Activated CD4-positive, alpha-beta T cell treated with anti-CD3 and anti-CD28 coated beads, Interleukin-2, amount 50 U/mL, for 48 hours (primary cell): ENCODE measurements around the gene ZRANB1.
"Not testable (repeated sequence)": the region's sequence is repeated elsewhere in the genome, so short reads cannot be mapped to it uniquely, and the experiment has no call there.

Experiments
- DNase-seq, 2 experiments: peaks; one replicate each; pipeline ENCODE4 v3.0.0-alpha.2; 2020

The ZRANB1 gene

DNA sequence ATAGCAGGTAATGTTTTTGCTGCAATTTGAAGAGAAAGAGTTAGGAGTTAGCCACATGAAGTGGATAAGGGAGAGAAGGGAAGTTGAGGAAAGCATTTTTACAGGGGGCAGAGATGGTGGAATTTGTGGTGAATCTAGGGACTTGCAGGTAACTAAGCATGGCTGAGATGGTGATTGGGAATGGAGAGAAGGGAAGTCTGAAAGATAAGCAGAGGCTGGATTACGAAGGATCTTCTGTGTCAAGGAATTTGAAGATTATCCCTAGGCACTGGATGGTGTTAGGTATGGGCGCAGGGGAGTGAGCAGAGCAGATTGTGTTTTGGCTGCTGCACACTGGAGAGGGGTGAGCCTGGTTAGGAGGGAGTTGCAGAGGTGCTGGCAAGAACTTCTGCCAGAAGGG lies 25.3 kb downstream of the ZRANB1 start:
- no peak for DNase-seq

DNA sequence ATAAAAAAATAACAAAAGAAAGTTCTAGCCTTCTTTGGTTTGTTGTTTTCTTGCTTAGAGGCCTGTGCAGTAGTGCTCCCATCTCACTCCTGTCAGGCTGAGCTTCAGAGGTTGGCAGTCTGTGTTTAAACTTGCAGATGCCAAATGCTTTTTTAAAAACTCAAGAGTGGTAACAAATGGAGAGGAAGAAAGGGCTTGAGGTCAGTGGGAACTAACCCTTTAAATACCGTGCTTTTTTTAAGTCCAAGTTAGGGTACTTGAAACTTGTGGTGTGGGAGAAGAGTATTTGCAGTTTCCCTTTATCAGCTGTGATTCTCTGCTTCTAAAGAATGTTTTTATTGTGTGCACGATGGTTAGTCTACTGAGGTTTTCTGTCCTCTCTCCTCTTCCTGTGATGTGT lies 29.4 kb downstream of the ZRANB1 start:
- DNase-seq, result no peak

DNA sequence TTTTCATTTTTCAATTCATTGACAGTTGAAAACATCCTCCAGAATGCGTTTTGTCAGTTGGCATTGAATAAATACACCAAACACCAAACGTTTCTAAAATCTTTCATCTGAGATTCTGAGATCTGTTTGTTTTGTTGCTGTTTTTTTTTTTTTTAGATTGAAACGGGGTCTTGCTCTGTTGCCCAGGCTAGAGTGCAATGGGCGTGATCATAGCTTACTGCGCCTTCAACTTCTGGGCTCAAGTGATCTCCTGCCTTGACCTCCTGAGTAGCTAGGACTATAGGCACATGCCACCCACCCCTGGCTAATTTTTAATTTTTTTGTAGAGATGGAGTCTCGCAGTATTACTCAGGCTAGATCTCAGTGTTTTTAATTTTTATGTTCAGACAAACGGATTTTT lies 30.7 kb downstream of the ZRANB1 start:
- no peak for DNase-seq

DNA sequence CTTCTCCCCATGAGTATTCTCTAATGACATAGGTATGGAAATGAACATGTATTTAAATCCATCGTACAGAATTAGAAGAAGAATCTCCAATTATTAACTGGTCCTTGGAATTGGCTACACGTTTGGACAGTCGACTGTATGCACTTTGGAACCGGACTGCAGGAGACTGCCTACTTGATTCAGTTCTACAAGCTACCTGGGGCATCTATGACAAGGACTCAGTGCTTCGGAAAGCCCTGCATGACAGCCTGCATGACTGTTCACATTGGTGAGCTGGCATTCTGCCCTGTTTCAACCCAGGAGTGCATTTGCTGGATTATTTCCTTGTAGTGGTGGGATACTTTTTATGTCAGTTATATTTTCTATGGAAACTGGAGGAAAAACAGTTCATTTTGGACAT lies 32.2 kb downstream of the ZRANB1 start:
- DNase-seq, result no peak

DNA sequence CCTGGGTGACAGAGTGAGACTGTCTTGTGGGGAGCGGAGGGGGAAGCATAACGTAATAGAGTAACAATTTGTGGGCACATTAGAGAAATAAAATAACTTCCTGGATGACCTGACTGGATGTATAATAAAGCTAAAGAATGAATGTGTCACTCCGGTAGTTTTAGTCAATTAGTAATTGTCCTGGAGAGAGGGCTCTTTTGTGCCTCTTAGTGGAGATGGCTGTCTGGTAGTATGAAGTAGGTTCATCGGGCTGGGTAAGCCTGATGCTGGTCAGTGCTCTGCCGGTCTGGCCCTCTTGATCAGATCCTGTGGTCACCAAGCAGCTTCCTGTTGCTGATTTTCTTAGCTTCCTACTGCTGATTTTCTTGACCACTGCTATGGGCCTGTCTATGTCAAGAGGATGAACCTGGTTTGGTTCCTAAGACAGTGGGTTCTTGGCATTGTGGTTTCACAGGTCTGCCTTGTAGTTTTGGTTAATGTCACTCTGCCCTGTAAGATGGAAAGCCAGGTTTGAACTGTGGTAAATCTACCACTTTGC lies 34.1 kb downstream of the ZRANB1 start:
- DNase-seq, result no peak

DNA sequence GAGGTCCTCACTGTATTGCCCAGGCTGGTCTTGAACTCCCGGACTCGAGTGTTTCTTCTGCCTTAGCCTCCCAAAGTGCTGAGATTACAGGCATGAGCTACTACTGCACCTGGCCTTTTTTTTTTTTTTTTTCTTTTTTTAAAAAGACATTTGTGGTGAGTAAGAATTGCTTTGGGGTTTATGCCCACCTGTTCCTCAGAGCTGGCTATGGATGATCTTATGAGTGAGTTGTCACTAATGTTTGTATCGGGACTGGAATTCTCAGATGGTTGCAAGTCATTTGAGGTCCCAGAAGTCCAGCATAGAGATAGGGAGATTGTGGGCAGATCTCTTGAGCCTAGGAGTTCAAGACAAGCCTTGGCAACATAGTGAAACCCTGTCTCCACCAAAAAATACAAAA lies 35.2 kb downstream of the ZRANB1 start:
- DNase-seq, result no peak

DNA sequence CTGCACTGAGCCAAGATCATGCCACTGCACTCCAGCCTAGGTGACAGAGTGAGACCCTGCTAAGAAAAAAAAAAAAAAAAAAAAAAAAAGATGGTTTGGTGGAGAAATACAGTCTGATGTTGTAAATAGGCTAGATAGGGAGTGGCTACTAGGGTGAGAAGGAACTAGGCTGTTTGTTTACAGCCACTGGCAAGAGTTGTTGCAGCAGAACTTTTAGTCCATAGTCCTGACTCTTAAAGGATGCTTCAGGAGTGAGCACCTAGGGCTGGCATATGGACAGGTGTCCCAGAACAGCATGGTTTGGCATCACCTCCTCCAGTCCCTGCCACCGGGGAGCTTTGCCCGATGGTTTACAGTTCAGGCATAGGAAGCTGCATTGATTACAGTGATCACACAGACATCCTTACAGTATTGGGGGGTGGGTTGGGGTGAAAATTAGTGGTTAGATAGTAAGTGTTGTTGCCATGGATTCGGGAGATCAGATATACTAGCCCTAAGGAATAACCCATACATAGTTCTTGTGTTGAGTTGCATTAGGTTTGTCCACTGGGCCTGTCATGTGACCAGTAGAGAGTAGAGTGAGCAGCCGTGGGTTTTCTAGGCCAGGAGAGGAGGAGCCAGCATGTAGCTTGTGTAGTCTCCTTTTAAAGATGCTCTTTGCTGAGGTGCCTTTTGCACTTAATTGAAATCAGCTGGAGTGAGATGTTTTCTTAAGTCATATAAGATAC lies 35.9 kb downstream of the ZRANB1 start:
- DNase-seq, result no peak

DNA sequence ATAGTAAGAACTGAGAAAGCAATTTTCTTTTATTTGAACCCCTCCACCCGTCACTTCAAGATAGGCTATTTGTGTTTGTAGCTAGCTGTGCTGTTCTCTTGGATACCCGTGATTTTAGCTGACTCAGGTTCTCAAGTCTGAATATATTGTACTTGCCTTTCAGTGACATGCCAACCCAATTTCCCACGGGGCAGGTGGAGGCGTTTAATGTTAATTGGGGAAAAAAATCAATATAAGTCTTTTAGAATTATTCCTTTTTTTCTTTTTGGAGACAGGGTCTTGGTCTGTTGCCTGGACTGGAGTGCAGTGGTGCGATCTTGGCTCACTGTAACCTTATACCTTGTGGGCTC lies 36.4 kb downstream of the ZRANB1 start:
- no peak for DNase-seq

DNA sequence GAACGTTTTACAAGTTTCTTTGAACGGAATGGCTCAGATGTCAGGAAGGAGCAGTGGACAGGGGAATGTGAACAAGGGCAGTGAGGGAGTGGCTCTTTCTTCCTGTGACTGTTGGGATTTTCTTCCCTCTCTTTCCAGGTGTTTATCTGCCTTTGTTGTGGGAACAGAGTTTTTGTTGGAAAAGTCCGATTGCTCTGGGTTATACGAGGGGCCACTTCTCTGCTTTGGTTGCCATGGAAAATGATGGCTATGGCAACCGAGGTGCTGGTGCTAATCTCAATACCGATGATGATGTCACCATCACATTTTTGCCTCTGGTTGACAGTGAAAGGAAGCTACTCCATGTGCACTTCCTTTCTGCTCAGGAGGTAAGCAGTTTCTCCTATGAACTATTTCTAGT lies 41.4 kb downstream of the ZRANB1 start:
- DNase-seq, result no peak

DNA sequence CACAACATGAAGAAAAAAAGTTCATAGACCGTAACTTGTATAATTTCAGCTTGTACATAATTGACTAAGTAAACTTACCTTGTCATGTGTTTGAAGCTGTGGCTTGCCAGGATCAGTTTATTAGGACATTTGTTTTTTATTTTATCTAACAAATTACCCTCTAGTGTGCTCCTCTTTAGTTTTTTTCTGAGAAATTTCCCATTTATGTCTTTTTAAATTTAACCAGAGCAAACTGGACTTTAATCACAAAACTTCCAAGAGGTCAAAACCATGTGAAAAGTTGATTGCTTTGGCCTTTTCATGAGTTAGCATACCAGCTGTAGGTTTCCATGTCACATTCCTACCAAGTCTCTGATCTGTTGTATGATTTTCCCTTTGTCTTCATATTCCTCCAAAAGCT lies 42.5 kb downstream of the ZRANB1 start:
- DNase-seq, result no peak

DNA sequence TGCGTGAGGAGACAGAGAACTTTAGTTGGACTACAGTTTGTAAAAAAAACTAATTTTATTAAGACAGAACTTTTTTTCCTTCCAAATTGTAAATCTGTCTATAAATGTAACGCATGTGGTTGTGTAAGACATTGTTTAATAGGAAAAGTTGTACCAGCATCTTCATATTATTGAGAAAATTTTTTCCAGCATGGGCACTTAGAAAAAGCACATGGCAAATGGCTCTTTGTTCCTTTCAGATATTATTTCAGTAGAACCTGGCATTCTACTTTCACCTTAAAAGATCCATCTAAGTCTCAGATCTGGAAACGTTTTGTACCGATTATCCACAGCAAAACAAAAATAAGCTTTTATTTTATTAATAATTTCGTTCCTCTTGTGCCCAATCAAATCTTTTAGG lies 43.2 kb downstream of the ZRANB1 start:
- DNase-seq, result no peak

DNA sequence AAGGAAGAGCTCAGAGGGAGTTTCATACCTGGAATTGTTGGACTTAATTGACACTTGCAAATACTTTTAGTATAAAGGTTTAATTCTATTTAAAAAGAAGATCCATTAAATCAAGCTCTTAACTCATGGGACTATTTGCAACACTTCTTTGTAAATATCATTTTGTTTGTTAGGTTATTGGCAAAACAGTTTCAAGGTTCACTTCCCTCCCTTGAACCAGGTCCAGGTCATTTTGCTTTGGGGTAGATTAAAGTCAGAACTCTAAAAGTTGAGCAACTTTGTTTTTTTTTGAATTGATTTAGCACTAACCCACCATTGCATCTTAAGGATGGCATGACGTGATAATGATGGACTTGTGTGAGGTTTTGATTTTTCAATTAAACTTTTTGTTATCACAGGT lies 45.9 kb downstream of the ZRANB1 start:
- DNase-seq, result no peak

DNA sequence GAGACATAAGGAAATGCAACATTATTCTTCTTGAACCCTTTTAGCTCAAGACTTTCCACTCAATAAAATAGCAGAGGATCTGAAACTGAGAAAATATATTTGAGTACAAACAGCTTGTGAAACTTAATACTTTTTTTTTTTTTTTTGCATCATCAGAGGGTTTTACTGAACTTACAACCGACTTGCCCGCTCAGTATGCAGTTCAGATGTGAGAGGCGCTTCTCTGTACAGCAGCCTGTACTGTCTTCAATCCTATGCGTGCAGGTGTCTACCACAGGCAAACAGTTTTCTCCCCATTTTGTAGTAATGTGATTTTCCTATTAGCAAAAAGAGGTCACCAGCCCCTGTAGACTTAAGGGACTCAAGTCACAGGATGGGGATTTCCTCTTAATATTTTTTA lies 46.8 kb downstream of the ZRANB1 start:
- not testable (repeated sequence) for DNase-seq

DNA sequence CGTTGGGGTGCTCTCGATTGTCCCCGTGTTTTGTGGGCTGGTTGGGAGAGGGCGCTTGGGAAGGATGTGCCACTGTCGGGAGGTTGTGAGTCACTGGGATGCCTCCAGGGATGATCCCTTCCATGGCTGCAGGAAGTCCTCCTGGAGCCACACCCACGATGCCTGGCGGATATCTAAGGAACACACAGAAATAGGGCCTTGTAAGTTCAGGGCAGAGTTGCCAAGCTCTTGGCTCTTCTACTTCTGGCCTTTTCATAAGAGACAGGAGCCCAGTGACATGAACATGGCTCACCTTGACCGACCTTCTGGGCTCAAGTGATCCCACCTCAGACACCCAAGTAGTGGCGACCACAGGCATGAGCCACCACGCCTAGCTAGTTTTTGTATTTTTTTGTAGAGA lies 47.6 kb downstream of the ZRANB1 start:
- DNase-seq, result no peak

DNA sequence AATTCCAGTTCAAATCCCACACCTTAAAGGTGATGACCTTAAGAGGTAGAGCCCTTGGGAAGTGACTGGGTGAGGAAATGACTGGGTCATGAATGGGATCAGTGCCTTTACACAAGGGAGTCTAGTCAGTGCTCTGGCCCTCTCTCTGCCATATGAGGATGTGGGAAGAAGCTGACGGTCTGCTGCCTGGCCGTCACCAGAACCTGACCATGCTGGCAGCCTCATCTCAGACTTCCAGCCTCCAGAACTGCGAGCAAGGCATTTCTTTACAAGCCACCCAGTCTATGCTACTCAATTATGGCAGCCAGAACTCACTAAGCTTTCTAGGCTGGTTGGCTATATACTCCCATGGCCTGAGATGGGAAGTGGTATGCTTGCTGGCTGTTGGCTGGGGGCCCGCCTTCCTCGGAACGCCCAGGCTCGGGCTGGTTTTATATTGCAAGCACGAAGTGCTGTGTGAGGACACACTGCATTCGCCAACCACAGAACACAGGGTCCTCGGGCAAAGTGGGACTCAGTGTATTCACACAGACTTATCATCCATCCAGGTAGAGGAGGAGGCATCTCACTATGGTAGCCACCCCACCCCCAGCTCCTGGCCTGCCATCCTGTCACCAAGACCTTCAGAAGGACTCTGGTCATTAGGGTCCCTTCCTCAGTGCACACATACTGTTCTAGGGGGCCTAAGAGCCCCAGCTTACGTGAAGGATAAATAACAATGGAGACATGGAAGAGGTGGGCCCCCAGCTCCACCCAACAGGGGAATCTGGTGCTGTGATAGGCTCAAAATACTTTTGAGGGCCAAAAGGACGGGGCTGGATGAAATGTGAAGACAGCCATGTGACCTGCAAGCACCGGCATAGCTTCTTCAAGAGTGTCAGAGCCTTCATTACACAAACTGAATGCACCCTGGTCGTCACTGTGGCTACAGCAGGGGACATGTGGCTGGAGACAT lies 49.0 kb downstream of the ZRANB1 start:
- no peak for DNase-seq

DNA sequence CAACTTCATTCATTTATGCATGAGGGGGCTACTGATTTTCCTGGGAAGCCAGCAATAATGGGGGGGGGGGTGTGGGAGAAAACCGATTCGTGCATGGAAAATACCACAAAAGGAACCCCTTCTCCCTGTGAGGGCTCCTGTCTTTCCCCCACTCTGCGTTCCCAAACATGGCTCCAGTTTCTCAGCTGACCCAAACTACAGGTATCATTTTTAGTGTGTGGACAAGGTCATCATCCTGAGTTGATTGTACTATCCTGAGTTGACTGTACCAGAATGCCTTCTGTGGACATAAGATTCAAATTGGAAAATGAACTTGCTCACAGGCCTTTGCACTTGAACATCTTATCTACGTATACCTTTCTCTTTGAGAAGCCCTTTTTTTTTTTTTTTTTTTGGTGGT lies 49.9 kb downstream of the ZRANB1 start:
- DNase-seq, result no peak

DNA sequence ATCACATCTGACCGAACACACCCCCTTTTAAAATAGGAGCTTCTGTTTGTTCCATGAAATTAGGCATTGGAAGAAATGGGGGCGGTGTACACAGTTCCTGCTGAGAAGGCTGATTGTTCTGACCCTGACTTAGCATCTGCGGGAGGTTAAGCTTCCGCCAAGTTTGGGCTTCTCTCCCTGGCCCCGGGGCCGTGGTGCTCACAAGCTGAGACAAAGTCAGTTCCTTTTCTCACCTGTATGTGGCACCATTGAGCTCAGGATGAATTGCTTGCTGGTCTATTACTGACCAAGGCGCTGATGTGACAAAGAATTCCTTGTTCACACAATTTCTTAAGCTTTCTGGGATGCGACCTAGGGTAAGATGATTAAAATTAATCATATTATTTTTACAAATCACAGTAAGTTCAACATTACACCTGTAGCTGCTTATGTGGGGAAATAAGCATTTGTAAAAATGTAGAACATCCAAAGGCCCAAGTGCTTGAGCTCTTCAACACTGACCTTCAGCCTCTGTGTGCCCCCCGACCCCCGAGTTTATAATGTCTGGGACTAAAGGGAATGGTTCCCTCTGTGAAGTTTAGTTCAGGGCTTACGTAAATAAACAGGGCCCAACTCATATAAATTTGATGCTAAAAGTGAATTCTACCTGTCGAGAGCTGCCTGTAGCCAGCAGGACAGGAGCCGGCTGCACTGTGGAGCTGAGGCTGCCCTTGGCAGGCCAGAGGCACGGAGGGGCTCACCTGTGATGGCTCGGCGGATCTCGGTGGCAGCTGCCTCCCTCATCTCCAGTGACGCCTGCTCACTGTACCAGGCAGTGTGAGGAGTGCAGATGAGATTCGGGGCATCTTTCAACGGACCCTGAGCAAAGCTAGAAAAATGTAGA lies 50.8 kb downstream of the ZRANB1 start:
- DNase-seq, result peak; percentile 11 to 35

DNA sequence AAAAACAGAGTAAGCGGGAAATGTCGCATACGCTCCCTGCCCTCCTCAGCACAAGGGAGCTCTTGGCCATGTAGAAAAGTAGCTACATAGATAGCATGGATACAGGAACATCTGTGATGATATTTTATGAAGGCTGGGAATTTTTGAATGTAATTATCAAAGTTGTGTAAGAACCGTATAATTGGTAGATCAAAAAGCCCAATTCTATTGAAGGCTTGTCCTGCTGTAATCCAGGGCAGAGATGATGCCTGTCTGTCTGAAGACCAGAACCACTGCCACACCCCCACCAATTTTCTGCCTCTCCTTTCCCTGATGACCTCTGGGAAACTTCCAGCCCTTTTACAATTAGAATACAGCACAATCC lies 51.4 kb downstream of the ZRANB1 start:
- DNase-seq, result no peak

DNA sequence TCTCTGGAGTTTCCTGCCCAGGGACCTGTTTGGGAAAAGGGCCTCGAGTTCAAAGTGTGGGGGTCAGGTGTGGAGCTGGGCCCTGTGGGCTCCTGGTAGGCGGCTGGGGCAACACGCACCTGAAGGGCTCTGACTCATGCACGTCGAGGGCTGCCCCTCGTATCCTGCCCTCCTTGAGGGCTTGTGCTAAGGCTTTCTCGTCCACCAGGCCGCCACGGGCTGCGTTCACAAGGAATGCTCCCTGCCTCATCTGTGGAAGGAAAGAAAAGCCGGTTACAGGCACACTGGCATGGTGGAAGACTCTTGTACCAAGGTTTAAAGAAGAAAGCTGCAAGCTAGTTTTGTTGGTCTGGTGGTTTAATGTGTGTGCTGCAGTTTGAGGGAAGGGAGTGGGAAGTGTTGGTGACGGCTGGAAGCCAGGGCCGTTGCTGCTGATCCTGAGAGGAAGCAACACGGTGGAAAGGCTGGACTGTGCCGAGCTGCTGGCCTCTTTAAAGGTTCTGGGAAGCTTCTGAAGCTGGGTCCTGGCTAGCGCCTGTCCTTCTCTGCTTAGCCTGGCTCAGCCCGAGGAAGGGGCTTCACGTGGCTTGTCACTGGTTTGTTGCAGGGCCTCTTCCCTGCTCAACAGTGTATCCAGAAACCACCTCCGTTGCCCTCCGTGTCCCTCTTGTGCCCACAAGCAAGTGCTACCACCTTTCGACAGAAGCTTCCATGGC lies 52.0 kb downstream of the ZRANB1 start:
- DNase-seq, result no peak

DNA sequence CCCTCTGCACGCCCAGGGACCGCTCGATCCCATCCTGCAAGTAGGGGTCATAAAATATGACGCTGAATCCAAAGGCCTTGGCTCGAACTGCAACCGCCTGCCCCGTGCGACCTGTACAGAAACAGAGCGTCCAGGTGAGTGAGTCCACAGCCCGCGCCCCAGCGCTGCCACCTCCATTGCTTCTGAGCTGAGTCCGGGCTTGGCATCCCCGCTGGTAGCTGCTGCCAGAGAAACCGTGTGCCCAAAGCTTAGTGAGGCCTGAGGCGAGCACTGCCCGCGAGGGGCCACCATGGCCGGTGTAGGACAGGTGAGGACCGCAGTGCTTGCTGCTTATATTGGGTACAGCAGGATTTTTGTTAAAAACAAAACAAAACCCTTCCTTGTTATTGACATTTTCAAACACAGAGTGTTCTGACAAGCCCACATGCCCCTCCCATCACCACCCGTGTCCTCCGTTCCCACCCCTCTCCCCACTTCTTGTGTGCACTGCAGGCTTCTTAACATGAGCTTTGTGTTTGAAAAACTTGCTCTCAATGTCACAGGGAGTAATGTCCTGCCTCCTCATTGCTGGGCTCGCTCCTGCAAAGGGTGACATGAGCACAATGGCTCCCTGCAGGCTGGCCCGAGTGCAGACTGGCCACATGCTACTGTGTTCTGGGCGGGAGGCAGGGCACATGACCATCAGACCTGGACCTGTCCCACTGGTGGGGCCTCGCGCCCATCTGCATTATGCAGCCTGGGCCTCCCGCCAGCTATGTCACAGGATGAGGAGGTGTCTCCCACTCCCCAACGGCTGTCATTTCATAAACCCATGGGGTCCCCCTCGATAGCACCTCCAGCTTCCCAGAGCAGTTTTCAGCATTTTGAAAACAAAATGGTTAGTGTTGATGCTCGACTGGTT lies 52.9 kb downstream of the ZRANB1 start:
- no peak for DNase-seq

DNA sequence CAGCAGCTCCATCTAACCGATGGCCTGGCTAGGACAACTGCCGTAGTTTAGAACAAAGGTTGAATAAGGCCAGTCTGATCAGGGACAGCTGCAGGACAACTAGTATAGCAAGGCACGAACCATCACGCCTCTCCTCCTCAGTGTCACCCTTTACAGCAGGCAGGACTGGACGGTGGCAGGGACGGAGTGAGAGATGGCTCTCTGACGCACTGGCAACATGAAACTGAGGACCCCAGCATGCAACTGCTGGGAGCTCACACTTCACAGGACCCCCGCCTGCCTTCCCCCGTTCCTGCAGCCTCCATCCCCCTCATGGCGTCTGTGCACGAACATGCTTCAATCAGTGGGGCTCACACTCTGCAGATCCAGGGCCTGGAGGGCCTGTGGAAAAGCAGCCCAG lies 53.7 kb downstream of the ZRANB1 start:
- no peak for DNase-seq
